Amygdala (tissue), 56 donors: ENCODE data around the gene CTH.
"Not testable (repeated sequence)": the region's sequence is repeated elsewhere in the genome, so short reads cannot be mapped to it uniquely, and the experiment has no call there.

Experiments used
- DNase-seq, 56 donors: peaks; one replicate each; lab custom pipeline; 2025; lab: John Stamatoyannopoulos, UW

CTH gene

DNA sequence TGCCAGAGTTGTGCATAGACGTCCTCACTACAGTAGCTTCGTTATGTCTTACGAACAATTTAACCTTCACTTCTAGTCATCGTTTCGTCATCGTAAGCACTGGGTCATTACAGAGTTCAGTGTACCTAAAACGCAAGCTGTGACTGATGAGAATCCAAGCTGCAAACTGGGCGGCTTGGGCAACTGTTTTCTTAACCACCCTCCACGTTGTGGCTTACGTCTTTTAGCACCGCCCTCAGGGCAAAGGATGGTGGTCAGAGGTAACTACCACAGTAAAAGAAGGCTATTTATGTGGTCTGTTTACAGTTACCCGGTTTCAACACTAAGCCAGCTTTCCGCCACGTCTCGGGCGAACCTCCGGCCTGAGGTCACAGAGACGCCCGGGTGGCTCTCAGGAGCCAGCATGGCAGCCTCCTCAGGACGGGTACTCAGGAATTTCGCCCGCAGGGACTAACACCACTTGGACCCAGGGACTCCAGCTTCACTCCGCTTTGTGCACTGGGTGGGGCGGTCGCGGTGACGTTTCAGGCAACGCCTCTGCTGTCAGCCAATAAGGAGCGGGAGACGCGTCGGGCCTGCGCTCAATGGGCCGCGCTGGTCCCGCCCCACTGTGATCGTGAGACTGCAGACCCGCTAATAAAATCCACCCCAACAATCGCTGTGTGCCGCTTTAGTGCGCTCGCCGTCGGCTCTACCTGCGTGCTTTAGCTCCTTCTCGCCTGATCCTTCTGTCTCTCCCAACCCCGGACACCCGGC is at the start of gene CTH:
Gene CTH, plus strand, starts transcription at position 665 of the 756 bp plus-strand sequence. CDS start 148 bp downstream, outside the sequence.
- peak; percentile 69 to 99 (median 95) for DNase-seq

DNA sequence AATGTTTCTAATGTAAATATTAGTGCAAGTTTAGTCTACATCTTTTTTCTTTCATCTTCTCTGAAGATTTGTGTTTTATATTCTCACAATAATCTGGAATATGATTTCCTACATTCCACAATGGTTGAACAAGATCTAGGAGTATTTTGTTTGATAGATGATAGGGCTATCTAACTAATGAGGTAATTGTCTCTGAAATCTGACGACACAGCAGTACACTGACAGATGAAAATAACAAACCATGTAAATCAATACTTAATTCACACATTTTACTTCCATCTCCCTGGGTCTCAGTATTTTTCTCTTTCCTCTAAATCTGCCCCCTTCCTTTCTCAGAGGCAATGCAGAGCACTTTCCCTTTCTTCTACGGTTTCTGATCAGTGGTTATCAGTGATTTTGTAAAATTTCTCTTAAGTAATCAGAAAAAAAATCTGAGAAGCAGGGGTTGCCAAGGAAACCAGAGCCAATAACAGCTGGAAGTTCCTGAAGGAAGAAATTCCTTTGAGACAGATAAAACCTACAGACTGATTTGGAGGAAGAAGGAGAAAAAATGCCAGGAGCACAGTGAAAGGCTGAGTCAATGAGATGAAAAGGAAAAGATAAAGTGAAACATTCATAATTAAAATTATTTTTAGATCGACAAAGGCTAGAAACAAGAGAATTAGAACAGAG is 49.2 kb upstream of the CTH start:
- DNase-seq: no peak

DNA sequence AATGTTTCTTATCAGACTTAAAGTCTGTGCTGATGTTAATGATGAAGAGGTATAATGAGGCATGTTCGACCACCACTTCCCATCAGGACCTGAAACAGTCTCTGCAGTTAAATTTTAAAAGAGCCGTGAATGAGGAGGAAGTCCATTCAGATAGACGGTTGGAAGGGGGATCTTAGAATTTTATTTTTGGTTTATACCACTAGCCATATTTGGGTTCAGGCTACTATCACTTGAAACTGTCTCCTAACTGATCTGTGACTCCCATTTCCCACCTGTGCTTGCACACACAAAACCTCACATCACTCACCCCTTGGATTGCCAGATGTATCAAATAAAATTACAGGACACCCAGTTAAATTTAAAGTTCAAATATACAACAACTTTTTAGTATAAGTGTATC is 46.6 kb upstream of the CTH start:
- DNase-seq: no peak

DNA sequence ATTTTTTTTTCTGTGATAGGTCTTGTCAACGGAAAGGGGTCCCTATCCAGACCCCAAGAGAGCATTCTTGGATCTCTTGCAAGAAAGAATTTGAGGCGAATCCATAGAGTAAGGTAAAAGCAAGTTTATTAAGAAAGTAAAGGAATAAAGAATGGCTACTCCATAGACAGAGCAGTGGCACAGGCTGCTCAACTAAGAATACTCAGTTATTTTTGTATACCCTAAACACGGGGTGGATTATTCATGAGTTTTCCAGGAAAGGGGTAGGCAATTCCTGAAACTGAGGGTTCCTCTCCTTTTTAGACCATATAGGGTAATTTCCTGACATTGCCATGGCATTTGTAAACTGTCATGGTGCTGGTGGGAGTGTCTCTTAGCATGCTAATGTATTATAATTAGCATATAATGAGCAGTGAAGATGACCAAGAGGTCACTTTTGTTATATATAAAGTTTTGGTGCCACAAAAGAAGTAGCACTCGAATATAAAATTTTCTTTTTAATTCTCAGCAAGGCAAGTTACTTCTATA is 44.6 kb upstream of the CTH start:
- not testable (repeated sequence) for DNase-seq

DNA sequence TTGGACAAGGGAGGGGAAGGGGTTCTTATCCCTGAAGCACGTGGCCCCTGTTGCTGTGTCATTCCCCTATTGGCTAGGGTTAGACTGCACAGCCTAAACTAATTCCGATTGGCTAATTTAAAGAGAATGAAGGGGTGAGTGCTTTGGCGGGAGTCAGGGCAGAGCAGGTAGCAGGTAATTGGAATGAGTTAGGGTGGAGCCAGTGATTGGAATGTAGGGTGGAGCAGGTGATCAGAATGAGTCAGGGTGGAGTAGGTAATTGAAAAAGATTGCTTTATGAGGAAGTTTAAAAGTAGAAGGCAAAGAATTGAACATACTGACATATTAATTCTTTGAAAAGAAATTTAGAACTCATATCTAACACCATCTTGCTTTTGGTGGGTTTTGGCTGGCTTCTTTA is 44.1 kb upstream of the CTH start:
- not testable (repeated sequence) for DNase-seq

DNA sequence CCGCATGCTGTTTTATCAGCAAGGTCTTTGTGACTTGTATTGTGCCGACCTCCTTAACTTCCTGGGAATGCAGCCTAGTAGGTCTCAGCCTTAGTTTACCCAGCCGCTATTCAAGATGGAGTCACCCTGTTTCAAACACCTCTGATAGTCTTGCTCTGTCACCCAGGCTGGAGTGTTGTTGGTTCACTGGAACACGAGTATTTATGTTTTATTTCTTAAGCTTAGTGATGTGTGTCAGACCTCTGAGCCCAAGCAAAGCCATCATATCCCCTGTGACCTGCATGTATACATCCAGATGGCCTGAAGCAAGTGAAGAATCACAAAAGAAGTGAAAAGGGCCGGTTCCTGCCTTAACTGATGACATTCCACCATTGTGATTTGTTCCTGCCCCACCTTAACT is 43.7 kb upstream of the CTH start:
- DNase-seq: not testable (repeated sequence)

DNA sequence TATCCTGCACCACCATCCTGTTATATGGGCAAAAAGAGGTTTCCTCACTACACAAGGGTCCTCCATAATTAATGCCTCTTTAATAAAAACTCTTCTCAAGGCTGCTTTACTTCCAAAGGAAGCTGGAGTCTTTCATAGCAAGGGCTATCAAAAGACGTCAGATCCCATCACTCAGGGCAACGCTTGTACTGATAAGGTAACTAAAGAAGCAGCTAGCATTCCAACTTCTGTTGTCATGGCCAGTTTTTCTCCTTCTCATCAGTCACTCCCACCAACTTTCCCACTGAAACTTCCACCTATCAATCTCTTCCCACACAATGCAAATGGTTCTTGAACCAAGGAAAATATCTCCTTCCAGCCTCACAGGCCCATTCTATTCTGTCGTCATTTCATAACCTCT is 39.5 kb upstream of the CTH start:
- not testable (repeated sequence) for DNase-seq

DNA sequence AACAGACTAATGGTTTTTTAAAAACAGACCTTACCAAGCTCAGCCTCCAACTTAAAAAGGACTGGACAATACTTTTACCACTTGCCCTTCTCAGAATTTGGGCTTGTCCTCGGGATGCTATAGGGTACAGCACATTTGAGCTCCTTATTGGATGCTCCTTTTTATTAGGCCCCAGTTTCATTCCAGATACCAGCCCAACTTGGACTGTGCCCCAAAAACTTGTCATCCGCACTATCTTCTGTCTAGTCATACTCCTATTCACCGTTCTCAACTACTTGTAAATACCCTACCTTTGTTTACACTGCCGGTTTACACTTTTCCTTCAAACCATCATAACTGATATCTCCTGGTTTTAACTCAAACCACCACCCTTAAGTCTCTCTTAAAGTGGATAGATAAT is 38.6 kb upstream of the CTH start:
- no peak for DNase-seq

DNA sequence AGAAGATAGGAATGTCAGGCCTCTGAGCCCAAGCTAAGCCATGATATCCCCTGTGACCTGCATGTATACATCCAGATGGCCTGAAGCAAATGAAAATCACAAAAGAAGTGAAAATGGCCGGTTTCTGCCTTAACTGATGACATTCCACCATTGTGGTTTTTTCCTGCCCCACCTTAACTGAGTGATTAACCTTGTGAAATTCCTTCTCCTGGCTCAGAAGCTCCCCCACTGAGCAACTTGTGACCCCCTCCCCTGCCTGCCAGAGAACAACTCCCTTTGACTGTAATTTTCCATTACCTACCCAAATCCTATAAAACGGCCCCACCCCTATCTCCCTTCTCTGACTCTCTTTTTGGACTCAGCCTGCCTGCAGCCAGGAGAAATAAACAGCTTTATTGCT is 37.5 kb upstream of the CTH start:
- not testable (repeated sequence) for DNase-seq

DNA sequence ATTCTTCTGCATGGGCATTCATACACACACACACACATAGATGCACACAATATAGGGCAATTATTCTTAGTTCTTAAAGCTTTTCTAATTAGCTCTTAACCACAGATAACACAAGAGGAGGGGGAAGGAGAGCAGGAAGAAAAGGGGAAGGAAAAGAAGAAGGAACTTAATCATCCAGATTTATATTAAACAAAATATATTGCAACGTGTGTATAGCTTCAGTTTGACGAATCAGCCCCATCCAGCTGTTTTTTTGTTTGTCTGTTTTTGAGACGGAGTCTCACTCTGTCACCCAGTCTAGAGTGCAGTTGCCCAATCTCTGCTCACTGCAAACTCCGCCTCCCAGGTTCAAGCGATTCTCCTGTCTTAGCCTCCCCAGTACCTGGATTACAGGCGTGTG is 34.9 kb upstream of the CTH start:
- DNase-seq: no peak

DNA sequence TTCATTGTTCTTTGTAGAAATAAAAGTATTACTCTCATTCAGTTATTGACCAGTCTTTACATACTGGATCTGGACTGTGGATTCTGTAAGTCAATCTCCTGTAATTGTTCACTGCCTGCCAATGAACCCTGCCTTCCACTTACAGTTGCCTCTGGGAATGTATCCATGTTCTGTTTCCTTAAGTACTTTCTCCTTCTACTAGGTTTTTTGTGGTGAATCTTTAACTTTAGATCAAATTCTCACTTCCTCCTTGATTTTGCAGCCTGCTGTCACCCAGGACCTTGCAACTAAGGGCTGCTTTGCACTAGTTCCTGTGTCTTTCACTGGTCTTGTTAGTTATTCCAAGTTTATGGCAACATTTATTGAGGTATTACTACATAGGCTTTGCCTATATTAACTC is 28.4 kb upstream of the CTH start:
- DNase-seq: no peak

DNA sequence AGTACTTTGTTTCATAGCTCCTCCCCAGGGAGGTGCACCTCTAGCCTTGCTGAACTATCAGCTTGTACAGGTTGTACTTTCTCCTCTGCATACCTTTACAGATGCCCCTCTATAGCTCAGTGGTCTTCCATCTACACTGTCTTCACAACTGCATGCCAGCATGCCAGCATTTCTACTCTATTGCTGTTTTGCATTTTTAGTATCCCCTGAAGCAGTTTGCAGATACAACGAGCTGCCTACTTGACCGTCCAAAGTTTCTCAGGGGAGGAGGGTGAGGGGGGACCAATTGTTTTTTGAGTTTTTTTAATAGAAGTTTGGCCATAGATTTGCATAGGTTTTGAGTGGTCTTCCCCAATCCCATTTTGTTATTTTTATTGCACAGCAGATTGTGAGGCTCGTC is 27.6 kb upstream of the CTH start:
- DNase-seq: no peak

DNA sequence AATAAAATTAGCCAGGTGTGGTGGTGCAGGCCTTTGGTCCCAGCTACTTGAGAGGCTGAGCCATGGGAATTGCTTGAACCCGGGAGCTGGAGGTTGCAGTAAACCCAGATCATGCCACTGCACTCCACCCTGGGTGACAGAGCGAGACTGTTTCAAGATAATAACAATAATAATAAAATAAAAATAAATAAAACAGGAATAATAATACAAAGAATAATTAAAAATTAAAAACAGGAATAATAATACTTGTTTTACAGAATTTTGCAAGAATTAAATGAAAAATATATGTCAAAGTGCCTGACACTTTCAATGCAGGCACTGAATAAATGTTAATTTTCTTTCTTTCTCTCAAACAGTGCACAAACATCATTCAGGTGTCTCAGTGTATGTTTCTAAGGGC is 26.5 kb upstream of the CTH start:
- DNase-seq: no peak

DNA sequence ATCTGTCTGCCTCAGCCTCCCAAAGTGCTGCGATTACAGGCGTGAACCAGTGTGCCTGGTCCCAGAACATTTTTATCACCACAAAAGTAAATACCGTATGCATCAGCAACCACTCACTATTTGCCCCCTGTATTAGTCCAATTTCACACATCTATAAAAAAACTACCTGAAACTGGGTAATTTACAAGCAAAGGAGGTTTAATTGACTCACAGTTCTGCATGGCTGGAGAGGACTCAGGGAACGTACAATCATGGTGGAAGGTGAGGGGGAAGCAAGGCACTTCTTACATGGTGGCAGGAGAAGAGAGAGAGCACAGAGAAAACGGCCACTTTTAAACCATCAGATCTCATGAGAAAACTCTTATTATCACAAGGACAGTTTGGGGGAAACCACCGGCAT is 25.6 kb upstream of the CTH start:
- no peak for DNase-seq

DNA sequence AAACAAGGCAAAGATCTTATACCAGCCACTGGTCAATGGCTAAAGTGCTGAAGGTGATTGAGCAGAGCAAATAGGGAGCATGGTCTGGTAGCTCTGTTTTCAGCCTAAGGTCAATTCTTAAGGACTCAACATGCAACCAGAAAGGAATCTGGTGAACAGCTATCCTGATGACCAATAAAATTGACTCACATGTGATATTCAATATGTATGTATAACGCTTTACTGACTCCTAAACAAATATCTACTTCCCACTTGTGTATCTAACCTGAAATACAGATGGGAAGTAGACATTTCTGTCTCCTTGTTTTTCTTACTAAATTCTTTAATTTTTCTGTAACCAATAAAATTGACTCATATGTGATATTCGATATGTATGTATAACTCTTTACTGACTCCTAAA is 24.9 kb upstream of the CTH start:
- DNase-seq: no peak

DNA sequence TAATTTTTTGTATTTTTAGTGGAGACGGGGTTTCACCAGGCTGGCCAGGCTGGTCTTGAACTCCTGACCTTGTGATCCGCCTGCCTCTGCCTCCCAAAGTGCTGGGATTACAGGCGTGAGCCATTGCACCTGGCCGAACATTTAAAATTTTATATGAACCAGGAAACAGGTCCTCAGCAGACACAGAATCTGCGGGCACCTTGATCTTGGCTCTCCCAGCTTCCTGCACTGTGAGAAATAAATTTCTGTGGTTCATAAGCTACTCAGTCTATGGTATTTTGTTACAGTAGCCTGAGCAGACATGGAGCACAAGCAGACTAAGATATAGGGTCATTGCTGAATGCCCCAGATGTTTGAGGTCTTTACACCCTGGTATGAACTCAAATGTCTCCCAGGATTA is 23.6 kb upstream of the CTH start:
- no peak for DNase-seq

DNA sequence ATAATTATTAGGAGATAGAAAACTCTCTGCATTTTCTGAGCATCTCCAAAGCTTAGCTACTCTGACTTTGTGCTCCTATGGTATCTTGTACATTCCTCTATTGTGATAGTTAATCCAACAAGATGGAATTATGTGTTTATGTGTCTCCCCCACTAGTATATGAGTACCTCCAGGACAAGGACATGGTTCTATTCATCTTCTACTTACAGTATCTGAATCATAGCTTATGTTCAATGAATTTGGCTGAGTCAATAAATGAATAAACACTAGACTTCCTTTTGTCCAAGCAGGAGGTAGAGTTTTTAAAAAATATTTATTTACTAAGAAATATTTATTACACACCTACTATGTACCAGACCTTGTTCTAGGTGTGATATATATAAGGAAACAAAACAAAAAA is 18.4 kb upstream of the CTH start:
- no peak for DNase-seq

DNA sequence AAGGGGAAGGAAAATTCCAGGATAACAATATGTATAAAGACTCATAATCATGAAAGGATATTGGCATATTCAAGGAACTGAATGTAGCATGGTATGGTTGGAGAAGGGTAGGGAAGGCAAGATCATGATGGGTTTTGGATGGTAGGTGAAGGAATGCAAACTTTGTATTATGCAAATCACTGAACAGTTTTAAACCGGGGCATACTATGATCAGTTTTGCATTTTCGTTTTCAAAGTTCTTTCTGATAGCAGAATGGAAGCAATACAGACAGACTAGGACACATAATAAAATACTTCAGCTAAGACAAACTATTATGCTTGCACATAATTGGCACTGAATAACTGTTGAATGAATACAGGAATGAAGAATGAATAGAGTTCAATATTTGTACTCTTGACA is 14.5 kb upstream of the CTH start:
- DNase-seq: no peak

DNA sequence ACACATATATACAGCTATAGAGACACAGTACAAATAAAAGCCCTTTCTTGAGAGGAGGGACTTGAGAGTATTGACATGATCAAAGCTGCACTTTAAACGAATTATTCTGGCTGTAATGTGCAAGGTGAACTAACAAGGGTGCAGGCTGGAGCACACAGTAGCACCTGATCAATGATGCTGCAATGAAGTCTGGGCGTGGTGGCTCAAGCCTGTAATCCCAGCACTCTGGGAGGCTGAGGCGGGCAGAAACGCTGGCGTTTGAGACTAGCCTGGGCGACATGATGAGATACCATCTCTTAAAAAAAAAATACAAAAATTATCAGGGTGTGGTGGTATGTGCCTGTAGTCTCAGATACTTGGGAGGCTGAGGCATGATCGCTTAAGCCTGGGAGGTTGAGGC is 14.1 kb upstream of the CTH start:
- DNase-seq: no peak

DNA sequence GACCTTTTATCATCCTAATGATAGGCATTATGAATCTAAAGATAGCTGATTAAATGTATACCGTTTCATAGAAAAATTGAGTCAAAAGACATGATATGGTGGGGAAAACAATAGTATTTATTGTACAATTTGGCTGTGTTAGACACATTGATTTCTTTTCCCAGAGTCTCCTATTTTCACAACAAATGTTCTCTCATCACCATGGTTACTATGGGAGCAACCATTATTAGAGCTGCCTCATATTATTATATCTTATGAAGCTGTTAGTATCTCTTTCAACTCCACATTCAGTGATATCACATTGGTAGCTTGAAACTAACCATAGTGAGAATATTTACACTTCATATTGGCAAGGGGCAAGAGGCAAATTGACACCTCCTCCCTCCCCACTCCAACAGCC is 10.7 kb upstream of the CTH start:
- no peak for DNase-seq

DNA sequence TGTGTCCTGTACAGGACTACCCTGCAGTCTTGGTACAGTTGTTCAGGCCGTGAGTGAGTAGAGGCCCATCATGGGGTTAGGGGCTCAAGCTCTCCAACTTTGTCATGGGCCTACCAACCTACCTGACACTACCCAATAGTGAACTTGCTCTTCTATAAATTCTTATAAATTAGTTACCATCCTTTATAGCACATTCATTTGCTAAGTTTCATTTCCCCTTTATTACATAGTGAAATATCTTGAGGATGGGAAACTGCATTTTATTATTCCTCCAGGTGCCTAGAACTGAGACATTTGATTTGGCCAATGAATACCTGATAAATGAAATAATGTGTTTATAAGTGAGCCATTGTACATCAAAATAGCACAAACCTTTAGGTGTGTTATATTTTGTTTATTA is 9.1 kb upstream of the CTH start:
- DNase-seq: no peak

DNA sequence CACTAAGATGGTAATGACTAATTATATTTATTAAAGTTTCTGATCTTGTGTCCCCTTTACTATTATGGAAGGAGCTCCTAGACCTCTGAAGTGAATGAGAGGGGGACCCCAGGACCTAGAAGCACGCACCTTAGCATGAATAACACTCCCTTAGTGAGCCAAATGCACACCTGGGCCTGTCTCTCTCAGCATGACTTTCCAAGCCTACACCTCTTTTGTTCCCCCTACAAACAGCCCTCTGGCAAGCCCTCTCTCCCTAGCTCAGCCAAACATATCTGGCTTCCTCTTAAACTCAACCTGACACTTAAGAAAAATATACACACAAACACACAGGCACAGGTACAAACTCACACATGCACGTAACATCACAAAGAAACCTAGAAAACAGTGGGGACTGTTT is 7.3 kb upstream of the CTH start:
- no peak for DNase-seq
